Activated CD4-positive, alpha-beta T cell treated with anti-CD3 and anti-CD28 coated beads, Interleukin-2, amount 10 ng/mL, durations not matched to agents 7 days and 5 days (primary cell): Measurements from ENCODE around the gene MYO1F. TPM values are rescaled to one million over a fixed set of nuclear protein-coding genes. Genes with fewer than 3 reads are reported as not detected.
"Not testable (repeated sequence)": the region's sequence is repeated elsewhere in the genome, so short reads cannot be mapped to it uniquely, and the experiment has no call there.

Experiments
- CTCF ChIA-PET: fragments of 350-600 bp; sonication (Branson Sonifier 250); formaldehyde crosslinking; loops from one replicate; lab custom pipeline; 2021; ENCODE audit warnings: antibody characterized with exemption; lab: Charles Lee
- POLR2A ChIA-PET: fragments of 350-600 bp; sonication (Branson Sonifier 250); formaldehyde crosslinking; loops from one replicate; lab custom pipeline; 2021; ENCODE audit warnings: antibody characterized with exemption; lab: Charles Lee
- DNase-seq: peaks from one replicate; pipeline ENCODE4 v3.0.0-alpha.2; 2020
- H3K27ac Mint-ChIP-seq: one replicate; pipeline ENCODE4 v1.8.0; 2021; ENCODE audit warnings: mild to moderate bottlenecking, moderate library complexity, mixed read lengths
- H3K27me3 Mint-ChIP-seq: one replicate; pipeline ENCODE4 v1.8.0; 2021; ENCODE audit warnings: mixed read lengths
- H3K36me3 Mint-ChIP-seq: one replicate; pipeline ENCODE4 v1.8.0; 2021; ENCODE audit warnings: low read depth, mixed read lengths
- H3K4me1 Mint-ChIP-seq: one replicate; pipeline ENCODE4 v1.8.0; 2021; ENCODE audit warnings: mixed read lengths
- H3K4me3 Mint-ChIP-seq: one replicate; pipeline ENCODE4 v1.8.0; 2021; ENCODE audit warnings: mild to moderate bottlenecking, moderate library complexity, mixed read lengths
- H3K9me3 Mint-ChIP-seq: one replicate; pipeline ENCODE4 v1.8.0; 2021; ENCODE audit warnings: mixed read lengths
- total RNA-seq, 2 experiments: library from RNA; stranded (reverse); gene quantifications; one replicate each; pipeline ENCODE4 v1.2.3, GENCODE V29; 2021

The MYO1F gene
- total RNA-seq, 2 experiments from 2014 or later: 359 to 366 TPM

GRCh38 chr19:8519388-8519787, 57.9 kb downstream of the MYO1F start:
- peaks cover 55% of the 10 kb centered on the region for H3K4me1 Mint-ChIP-seq
- no peak for DNase-seq
- H3K36me3 Mint-ChIP-seq: peaks cover 38% of the 10 kb centered on the region
- H3K4me3 Mint-ChIP-seq: no peak overlapping the region
- no peaks in the 10 kb centered on the region for H3K9me3 Mint-ChIP-seq
- no peaks in the 10 kb centered on the region for H3K27me3 Mint-ChIP-seq
- CTCF ChIA-PET: interaction anchor here (0.7 to 1.3 kb wide), 2 partner anchors 8 to 23 kb away, joined by 3 read pairs; no protein-coding TSS in a partner anchor
- H3K27ac Mint-ChIP-seq: peak overlapping the region; percentile 86
- POLR2A ChIA-PET: interaction anchor here (1.1 kb wide), 1 partner anchor 50 kb away, joined by 4 read pairs; no protein-coding TSS in a partner anchor

- Mint-ChIP-seq H3K27me3 (no peaks in the 10 kb centered on the region), H3K36me3 (peaks cover 39% of the 10 kb centered on the region), H3K27ac (peak overlapping the region; percentile 97), H3K9me3 (no peaks in the 10 kb centered on the region), H3K4me1 (peaks cover 61% of the 10 kb centered on the region), H3K4me3 (peak overlapping the region; percentile 60)
- peak; percentile 18 for DNase-seq
- CTCF ChIA-PET: interaction anchor here (0.6 to 1.3 kb wide), 2 partner anchors 9 to 68 kb away, joined by 3 read pairs; no protein-coding TSS in a partner anchor
- POLR2A ChIA-PET: no interaction called here
Observed at GRCh38 chr19:8518536-8518935, 58.7 kb downstream of the MYO1F start.

GRCh38 chr19:8517551-8518442, 59.4 kb downstream of the MYO1F start:
- Mint-ChIP-seq H3K4me3 (peak overlapping the region; percentile 60), H3K4me1 (peaks cover 64% of the 10 kb centered on the region), H3K27ac (peak overlapping the region; percentile 97), H3K27me3 (no peaks in the 10 kb centered on the region), H3K9me3 (no peaks in the 10 kb centered on the region), H3K36me3 (peaks cover 40% of the 10 kb centered on the region)
- peak; percentile 77 for DNase-seq
- CTCF ChIA-PET: interaction anchor here (0.6 to 4.6 kb wide), 4 partner anchors 9 to 102 kb away, joined by 3 to 45 read pairs (median 3); partner anchors contain the start of gene MYO1F
- POLR2A ChIA-PET: no interaction called here

- Mint-ChIP-seq H3K4me1 (peaks cover 68% of the 10 kb centered on the region), H3K4me3 (peak overlapping the region; percentile 91), H3K27me3 (no peaks in the 10 kb centered on the region), H3K27ac (peak overlapping the region; percentile 97), H3K36me3 (peaks cover 31% of the 10 kb centered on the region), H3K9me3 (no peaks in the 10 kb centered on the region)
- CTCF ChIA-PET: interaction anchor here (4.6 kb wide), 1 partner anchor 63 kb away, joined by 45 read pairs; the partner anchor contains the start of gene MYO1F
- POLR2A ChIA-PET: interaction anchor here (1.1 kb wide), 1 partner anchor 28 kb away, joined by 3 read pairs; no protein-coding TSS in a partner anchor
- peak; percentile 86 for DNase-seq
Observed at GRCh38 chr19:8515317-8515716, 61.9 kb downstream of the MYO1F start.

- Mint-ChIP-seq H3K27ac (peak overlapping the region; percentile 97), H3K36me3 (peaks cover 25% of the 10 kb centered on the region), H3K4me3 (peak overlapping the region; percentile 91), H3K4me1 (peaks cover 63% of the 10 kb centered on the region)
- H3K9me3 Mint-ChIP-seq, H3K27me3 Mint-ChIP-seq, DNase-seq: not testable (repeated sequence)
- CTCF ChIA-PET: interaction anchor here (1.3 to 4.6 kb wide), 3 partner anchors 9 to 64 kb away, joined by 4 to 45 read pairs (median 6); partner anchors contain the start of gene MYO1F
- POLR2A ChIA-PET: interaction anchor here (0.9 to 1.8 kb wide), 3 partner anchors 20 to 64 kb away, joined by 3 to 5 read pairs (median 5); partner anchors contain the start of gene MYO1F
Observed at GRCh38 chr19:8514505-8515009, 62.7 kb downstream of the MYO1F start.

GRCh38 chr19:8513687-8514504, 63.3 kb downstream of the MYO1F start, which contains the start of gene ZNF414:
Gene ZNF414, minus strand, starts transcription at chr19:8514167. Its CDS starts 121 bp downstream, at chr19:8514046.
- peaks cover 24% of the 10 kb centered on the region for H3K36me3 Mint-ChIP-seq
- peaks cover 59% of the 10 kb centered on the region for H3K4me1 Mint-ChIP-seq
- CTCF ChIA-PET: interaction anchor here (0.7 to 4.6 kb wide), 9 partner anchors 8 to 65 kb away, joined by 3 to 45 read pairs (median 4); partner anchors contain the start of gene MYO1F
- peak; percentile 95 for DNase-seq
- H3K9me3 Mint-ChIP-seq: no peaks in the 10 kb centered on the region
- peak within 1 kb of the TSS; percentile 91 for H3K4me3 Mint-ChIP-seq
- POLR2A ChIA-PET: interaction anchor here (0.6 to 1.8 kb wide), 9 partner anchors 9 to 812 kb away, joined by 3 to 9 read pairs (median 5); partner anchors contain the start of gene MYO1F
- H3K27ac Mint-ChIP-seq: peak within 1 kb of the TSS; percentile 97
- H3K27me3 Mint-ChIP-seq: no peaks in the 10 kb centered on the region

GRCh38 chr19:8513036-8513686, 64.1 kb downstream of the MYO1F start:
- no peaks in the 10 kb centered on the region for H3K27me3 Mint-ChIP-seq
- peaks cover 21% of the 10 kb centered on the region for H3K36me3 Mint-ChIP-seq
- ChIA-PET POLR2A (interaction anchor here (0.6 to 1.8 kb wide), 6 partner anchors 8 to 569 kb away, joined by 3 to 7 read pairs (median 6); partner anchors contain the start of gene MYO1F), CTCF (interaction anchor here (0.8 to 4.6 kb wide), 6 partner anchors 14 to 65 kb away, joined by 3 to 45 read pairs (median 4); partner anchors contain the start of gene MYO1F)
- peaks cover 53% of the 10 kb centered on the region for H3K4me1 Mint-ChIP-seq
- no peaks in the 10 kb centered on the region for H3K9me3 Mint-ChIP-seq
- peak overlapping the region; percentile 97 for H3K27ac Mint-ChIP-seq
- DNase-seq: no peak
- H3K4me3 Mint-ChIP-seq: peak overlapping the region; percentile 91

- H3K36me3 Mint-ChIP-seq: peaks cover 21% of the 10 kb centered on the region
- H3K4me1 Mint-ChIP-seq: peaks cover 45% of the 10 kb centered on the region
- H3K27me3 Mint-ChIP-seq: no peaks in the 10 kb centered on the region
- POLR2A ChIA-PET: interaction anchor here (1.6 to 1.8 kb wide), 2 partner anchors 25 to 64 kb away, joined by 5 to 7 read pairs; partner anchors contain the start of gene MYO1F
- CTCF ChIA-PET: interaction anchor here (0.5 to 4.6 kb wide), 3 partner anchors 25 to 154 kb away, joined by 3 to 45 read pairs (median 5); partner anchors contain the start of gene MYO1F
- peak overlapping the region; percentile 85 for H3K27ac Mint-ChIP-seq
- peak overlapping the region; percentile 60 for H3K4me3 Mint-ChIP-seq
- no peaks in the 10 kb centered on the region for H3K9me3 Mint-ChIP-seq
- no peak for DNase-seq
Observed at GRCh38 chr19:8512115-8512967, 64.9 kb downstream of the MYO1F start.

- ChIA-PET POLR2A (no interaction called here), CTCF (no interaction called here)
- Mint-ChIP-seq H3K4me3 (no peak overlapping the region), H3K27me3 (no peaks in the 10 kb centered on the region), H3K9me3 (no peaks in the 10 kb centered on the region), H3K27ac (no peak overlapping the region), H3K36me3 (peaks cover 21% of the 10 kb centered on the region), H3K4me1 (peaks cover 39% of the 10 kb centered on the region)
- no peak for DNase-seq
Observed at GRCh38 chr19:8511573-8512101, 65.6 kb downstream of the MYO1F start.

GRCh38 chr19:8510589-8511115, 66.6 kb downstream of the MYO1F start:
- Mint-ChIP-seq H3K36me3 (peaks cover 19% of the 10 kb centered on the region), H3K9me3 (no peaks in the 10 kb centered on the region), H3K4me3 (no peak overlapping the region), H3K27me3 (no peaks in the 10 kb centered on the region), H3K27ac (no peak overlapping the region), H3K4me1 (peaks cover 36% of the 10 kb centered on the region)
- POLR2A ChIA-PET: no interaction called here
- CTCF ChIA-PET: interaction anchor here (1.5 kb wide), 1 partner anchor 70 kb away, joined by 4 read pairs; no protein-coding TSS in a partner anchor
- DNase-seq: no peak
